SHP77 (cell line): ENCODE results near the gene OR51D1.

Experiments
- DNase-seq, 2 experiments: peaks; one replicate each; lab custom pipeline; 2025; lab: John Stamatoyannopoulos, UW

OR51D1 gene

GRCh38 chr11:4644233-4644632 lies 7.0 kb downstream of the OR51D1 start:
- DNase-seq, result no peak

DNA sequence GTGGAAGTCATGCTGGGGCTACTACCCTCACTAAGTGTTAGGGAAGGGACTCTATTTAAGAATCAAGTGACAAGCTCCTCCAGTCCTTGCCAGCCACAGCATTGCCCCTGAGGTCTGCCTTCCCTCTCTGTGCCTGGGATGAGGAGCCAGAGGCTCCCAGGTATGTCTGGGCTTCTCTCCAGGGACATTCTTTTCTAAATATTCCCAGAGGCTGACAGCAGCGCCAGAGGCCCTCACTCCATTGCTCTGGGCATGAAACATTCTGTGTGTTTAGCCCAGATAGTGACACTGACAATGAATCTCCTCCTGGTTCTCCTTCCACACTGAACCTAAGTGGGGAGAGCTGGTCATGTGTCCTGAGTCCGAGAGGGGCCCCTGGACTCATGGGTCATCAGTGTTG lies 8.7 kb downstream of the OR51D1 start:
- DNase-seq, result no peak

DNA sequence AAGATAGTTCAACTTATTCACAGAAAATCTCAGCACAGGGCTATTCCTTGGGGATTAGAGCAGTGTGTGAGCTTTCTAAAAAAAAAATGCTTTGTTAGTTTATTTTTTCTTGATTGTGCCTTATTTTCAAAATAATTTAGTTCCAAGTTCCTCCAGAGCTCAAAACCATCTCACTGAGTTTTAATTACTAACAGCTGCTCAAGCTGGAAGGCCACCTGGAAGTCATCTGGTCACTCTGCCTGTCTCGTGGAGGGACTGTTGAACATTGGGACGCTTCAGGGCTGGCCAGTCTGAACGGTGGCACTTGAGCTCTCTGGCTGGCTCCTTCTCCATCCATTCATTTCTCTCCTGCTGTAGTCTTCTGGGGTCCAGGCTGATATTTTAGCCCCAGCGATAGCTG lies 10.5 kb downstream of the OR51D1 start:
- no peak for DNase-seq

DNA sequence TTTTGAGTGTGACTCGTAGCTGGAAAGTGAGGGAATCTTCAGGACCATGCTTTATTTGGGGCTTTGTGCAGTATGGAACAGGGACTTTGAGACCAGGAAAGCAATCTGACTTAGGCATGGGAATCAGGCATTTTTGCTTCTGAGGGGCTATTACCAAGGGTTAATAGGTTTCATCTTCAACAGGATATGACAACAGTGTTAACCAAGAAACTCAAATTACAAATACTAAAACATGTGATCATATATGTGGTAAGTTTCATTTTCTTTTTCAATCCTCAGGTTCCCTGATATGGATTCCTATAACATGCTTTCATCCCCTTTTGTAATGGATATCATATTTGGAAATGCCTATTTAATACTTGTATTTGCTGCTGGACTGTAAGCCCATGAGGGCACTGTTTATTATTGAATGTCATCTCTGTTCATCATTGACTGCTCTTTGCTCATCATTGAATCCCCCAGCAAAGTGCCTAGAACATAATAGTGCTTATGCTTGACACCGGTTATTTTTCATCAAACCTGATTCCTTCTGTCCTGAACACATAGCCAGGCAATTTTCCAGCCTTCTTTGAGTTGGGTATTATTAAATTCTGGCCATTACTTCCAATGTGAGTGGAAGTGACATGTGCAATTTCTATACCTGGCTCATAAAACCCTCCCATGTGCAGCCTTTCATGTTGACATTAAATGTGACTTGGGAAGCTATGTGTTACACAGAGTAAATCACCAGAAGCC lies 17.5 kb downstream of the OR51D1 start:
- no peak for DNase-seq

DNA sequence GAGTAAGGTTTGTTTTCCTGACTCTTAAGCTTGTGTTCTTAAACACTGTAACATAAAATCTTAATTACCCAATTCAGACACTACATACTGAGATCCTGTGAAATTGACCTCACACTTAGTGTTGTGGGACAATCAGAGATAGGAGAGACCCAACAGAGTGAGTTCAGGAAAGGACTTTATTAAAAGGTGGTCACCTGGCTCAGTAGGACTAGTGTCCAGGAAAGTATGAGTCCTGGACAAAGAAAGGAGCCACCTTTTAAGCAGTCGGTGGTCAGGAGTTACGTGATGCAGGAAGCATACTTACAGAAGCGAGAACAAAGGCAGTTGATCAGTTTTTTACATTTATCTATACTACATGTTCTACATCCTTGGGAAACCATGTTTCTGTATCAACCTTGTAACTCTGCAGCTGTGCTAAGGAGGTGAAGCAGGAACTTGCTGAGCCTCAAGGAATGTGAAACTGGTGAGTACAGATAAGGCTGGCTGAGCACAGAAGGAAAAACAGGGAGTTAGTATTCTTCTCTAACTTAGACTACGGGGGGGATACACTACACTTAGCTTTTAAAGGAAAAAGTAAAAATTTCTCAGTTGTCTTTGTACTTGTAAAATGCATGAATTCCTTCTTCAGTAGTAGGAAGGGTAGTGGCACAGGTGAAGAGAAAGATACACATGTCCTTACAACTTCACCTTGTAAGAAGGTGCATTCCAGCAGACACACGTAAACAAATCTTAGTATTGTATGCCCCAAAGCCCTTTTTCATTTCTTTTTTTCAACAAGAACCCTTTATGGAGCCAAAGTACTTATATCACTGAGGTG lies 21.6 kb downstream of the OR51D1 start:
- DNase-seq, result no peak

DNA sequence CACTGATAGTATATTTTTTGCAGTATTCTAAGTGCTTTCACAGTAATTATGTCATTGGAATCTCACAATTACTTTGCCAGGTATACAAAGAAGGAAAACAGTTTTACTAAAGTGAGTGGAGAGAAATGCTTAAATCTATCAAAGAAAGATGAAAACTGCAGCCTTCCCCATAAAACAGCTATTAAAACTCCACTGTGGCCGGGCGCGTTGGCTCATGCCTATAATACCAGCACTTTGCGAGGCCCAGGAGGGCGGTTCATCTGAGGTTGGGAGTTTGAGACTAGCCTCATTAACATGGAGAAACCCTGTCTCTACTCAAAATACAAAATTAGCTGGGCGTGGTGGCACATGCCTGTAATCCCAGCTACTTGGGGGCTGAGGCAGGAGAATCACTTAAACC lies 25.6 kb downstream of the OR51D1 start:
- DNase-seq, result no peak

GRCh38 chr11:4664183-4664582 lies 26.9 kb downstream of the OR51D1 start:
- DNase-seq, result no peak

DNA sequence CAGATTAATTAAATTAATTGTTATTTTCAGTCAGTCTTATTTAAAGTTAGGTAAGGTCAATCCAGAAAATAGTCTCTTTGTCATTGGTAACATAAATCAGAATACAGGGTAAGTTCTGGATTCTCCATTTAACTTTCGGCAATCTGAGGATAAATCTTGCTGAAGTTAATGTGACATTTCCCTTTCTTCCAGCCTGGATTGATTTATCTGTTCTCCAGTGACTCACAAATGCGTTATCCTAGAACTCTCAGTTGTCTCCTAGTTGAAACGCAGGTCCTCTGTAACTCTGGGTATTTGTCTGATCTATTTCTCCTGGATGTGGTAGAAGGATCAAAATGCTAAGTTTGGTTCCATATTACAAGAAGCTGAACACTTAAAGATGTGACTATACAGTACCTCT lies 27.5 kb downstream of the OR51D1 start:
- DNase-seq, result no peak

DNA sequence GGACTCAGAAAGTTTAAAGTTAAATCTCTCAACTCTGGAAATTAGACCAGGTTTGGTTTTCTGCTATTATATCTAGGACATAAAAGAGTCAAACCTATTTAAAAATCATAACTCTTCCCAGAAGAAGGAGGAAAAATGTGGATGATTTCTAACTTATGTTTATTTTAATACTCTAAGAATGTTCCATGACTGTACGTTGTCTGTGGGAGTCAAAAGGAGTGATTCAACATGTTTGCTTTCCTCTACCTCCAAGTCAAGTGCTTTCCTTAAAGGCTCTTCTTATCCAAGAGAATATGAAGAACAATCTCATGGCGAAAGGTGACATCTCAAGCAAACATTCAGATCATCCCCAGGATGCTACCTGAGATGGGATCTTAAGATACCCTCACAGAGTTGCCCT lies 28.1 kb downstream of the OR51D1 start:
- no peak for DNase-seq

DNA sequence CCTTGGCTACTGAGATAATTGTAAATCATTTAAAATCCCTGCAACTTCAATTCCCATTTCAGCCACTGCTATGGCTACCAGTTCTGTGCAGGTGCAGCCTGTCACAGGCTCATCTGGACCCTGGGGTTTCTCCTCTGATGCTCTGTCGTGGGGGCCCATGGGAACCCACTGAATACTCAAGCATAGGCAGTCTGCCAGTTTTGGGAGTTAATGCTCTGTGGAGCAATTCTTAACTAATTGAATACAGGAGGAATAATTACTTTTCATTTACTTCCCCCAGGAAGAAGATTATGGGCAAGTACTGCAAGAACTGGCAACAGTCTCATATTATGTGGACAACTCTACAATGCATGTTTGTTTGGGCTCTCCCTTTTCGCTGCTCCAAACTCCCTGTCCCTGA lies 34.5 kb downstream of the OR51D1 start:
- no peak for DNase-seq

GRCh38 chr11:4672470-4672869 lies 35.2 kb downstream of the OR51D1 start:
- DNase-seq, result no peak

GRCh38 chr11:4673781-4674180 lies 36.5 kb downstream of the OR51D1 start:
- no peak for DNase-seq

GRCh38 chr11:4677948-4678347 lies 40.7 kb downstream of the OR51D1 start:
- peak; percentile 74 to 87 for DNase-seq

GRCh38 chr11:4680341-4680740 lies 43.1 kb downstream of the OR51D1 start:
- peak; percentile 70 to 80 for DNase-seq

DNA sequence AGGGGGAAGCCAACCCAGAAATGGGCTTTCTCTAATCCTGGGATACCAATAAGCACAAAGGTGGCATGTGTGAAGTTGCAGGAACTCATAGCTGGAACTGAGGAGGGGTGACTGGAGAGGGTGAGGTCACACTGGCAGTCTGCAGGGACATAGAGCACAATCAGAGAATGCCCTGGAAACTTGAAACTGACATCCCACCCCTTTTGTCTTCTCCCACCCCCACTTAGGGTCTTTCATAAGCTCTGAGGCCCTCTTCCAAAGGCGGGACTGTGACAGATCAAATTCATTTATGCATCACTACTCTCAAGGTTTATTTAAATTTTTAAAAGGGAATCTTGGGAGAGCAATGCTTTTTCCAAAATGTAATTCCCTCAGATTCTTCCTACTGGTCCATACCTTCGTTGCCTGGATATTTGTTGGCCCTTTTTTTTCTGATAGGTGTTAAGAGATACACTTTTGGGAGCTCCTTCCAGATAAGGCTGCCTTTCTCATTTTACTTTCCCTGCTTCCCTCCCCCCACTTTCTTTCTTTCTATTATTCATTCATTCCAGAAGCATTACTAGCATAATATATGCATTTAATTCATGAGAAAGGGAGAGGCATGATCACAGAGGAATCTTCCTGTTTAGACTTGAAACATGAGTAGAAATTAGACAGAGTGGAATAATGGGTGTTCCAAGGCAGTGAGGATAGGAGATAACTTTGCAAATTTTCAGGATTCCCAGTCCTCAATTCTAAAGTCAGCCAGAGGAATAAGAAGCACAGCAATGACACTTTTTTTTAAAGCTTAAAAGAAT lies 45.5 kb downstream of the OR51D1 start:
- no peak for DNase-seq

DNA sequence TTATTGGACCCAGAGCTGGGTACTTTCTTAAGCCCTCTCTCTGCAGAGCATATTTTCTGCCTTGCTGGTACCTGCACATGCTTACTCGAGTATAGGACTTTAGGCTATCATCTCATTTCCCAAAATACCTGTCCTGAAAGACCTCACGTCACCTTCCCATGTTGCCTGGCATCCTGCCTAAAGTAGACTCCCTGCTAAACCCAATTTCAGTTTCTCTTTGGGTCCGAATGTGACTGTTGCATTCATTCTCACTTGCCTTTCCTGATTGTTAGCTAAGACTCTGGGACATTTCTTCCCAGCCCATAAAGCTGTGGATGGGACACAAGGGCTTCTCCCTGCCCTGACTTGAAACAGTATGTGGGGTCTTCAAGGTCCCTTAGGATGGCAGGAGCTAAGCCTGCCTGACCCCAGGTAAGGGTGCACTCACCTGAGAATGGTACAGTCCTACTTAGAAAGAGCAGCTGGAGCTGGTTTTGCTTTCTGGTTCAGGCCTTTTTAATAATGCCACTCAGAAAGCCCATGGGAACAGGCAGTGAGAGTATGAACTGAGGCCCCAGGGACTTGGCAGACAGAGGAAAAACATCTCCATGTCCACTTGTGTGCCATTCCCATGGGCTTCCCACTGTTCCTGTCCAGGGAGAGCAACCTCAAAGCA lies 47.5 kb downstream of the OR51D1 start:
- DNase-seq, result no peak
